Hippocampal formation (tissue), 2 donors: Measurements from ENCODE around the gene FIBCD1.

Experiments used
- DNase-seq, 2 donors: peaks; one replicate each; lab custom pipeline; 2025; lab: John Stamatoyannopoulos, UW

The FIBCD1 gene

DNA sequence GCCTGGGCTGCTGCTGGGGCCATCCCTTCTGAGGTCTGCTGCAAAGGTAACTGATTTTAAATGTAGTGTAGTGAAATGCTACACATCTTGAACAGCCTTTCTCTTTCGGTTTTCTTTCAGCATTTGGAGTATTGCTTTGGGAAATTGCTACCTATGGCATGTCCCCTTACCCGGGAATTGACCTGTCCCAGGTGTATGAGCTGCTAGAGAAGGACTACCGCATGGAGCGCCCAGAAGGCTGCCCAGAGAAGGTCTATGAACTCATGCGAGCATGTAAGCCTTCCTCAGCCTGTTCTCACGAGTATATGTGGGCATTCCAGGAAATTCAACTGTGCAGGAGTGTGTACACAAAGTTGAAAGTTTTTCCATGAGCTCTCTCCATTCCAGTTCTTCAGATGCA lies 60.8 kb downstream of the FIBCD1 start:
- DNase-seq, result no peak

DNA sequence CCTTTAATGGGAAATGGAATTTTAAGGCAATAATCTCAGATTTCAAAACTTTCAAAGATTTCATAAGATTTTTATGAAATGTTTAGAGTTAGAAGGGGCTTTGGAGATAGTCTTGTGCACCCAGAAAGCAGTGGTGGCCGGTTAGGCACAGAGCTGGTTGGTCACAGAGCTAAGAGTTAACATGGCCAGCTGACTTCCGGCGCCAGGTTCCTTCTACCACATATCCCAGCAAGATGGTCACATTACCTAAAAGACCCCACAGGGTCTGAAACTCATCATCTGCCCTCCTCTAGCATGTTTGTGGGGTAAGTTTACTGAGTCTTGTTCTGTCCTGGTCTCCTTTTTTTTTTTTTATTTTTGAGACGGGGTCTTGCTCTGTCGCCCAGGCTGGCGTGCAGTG lies 61.7 kb downstream of the FIBCD1 start:
- DNase-seq, result no peak

DNA sequence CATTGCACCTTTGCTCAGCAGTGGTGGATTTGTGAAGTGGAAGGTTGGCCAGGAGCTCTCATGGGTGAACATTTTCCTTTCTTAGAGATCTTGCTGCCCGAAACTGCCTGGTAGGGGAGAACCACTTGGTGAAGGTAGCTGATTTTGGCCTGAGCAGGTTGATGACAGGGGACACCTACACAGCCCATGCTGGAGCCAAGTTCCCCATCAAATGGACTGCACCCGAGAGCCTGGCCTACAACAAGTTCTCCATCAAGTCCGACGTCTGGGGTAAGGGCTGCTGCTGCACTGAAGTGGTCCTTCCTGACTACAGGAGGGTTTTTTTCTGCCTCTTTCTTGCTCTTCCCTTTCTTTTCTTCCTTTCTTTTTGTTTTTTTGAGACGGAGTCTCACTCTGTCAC lies 64.3 kb downstream of the FIBCD1 start:
- DNase-seq, result no peak

DNA sequence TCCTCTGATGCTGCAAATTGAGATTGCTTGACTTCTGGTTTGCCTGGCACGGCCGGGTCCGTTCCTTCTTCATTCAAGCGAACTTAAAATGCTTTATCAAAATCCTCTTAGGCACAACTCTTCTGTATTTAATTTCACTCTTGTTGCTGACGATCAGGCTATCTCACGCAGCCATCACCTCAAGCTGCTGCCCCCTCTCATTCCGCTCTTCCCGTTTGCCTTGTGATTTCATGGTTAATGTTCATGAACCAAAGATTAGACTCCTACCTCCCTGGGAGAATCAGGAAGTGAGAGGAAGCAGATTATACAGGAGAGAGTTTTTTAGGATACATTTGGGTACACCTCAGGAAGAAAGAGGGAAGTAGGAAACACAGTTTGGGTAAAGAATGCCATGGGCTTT lies 65.1 kb downstream of the FIBCD1 start:
- no peak for DNase-seq

DNA sequence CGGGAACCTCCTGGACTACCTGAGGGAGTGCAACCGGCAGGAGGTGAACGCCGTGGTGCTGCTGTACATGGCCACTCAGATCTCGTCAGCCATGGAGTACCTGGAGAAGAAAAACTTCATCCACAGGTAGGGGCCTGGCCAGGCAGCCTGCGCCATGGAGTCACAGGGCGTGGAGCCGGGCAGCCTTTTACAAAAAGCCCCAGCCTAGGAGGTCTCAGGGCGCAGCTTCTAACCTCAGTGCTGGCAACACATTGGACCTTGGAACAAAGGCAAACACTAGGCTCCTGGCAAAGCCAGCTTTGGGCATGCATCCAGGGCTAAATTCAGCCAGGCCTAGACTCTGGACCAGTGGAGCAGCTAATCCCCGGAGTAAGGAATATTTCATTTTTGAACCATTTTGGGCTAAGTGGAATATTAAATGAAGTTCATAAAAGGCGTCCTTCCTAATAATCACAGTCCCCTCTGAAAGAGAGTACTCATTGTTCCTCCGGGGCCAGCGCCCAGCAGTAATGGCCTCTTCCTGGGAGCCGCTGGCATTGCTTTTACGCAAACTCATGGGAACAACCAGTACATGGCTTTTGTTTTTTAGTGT lies 66.0 kb downstream of the FIBCD1 start:
- DNase-seq, result peak; percentile 56 to 58

DNA sequence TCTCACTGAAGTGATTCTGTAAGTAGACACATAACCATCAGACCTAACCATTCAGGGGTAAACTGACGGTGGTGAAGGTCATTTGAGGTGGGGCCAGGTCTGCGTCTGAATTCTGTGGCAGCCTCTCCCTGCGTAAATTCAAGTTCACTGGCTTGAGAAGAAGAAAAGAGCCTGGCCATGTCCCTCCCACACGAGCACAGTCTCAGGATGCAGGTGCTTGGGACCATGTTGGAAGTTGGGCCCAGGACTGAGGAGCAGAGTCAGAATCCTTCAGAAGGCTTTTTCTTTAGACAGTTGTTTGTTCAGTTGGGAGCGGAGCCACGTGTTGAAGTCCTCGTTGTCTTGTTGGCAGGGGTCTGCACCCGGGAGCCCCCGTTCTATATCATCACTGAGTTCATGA lies 66.5 kb downstream of the FIBCD1 start:
- no peak for DNase-seq

DNA sequence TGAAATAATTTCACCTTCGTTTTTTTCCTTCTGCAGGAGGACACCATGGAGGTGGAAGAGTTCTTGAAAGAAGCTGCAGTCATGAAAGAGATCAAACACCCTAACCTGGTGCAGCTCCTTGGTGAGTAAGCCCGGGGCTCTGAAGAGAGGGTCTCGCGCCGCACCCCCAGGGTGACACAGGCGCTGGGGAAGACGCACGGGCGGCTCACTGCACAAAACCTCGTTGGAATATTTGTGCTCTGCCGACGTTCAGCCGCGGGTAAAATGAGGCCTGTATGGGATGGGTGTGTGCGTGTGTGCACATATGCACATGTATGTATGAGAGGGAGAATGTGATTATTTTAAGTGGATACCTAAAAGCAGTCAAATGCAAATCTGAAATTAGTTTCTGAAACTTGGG lies 67.0 kb downstream of the FIBCD1 start:
- DNase-seq, result no peak

DNA sequence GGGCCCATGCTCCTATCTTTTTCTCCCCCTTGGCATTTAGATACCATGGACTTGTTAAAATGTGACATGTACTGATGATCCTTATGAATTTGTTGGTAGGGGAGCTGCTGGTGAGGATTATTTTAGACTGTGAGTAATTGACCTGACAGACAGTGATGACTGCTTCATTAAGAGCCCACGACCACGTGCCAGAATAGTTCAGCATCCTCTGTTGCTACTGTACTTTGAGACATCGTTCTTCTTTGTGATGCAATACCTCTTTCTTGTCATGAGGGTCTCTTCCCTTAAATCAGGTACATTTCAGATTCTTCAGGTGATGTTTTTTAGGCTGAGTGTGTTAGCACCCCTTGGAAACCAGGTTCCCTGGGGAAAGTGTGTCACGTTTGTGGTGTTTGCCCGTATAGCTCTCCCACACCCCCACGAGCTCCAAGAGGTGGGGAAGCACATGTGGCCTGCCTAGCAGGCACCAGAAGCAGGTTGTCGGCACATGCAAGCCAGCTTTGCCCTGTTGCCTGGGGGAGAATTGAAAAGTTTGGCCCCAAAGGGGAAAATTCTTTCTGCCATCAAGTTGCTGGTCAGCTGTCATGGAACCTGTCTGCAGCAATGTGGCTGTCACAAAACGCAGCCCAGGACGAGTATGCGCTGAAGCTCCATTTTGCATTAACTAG lies 67.5 kb downstream of the FIBCD1 start:
- DNase-seq, result no peak

DNA sequence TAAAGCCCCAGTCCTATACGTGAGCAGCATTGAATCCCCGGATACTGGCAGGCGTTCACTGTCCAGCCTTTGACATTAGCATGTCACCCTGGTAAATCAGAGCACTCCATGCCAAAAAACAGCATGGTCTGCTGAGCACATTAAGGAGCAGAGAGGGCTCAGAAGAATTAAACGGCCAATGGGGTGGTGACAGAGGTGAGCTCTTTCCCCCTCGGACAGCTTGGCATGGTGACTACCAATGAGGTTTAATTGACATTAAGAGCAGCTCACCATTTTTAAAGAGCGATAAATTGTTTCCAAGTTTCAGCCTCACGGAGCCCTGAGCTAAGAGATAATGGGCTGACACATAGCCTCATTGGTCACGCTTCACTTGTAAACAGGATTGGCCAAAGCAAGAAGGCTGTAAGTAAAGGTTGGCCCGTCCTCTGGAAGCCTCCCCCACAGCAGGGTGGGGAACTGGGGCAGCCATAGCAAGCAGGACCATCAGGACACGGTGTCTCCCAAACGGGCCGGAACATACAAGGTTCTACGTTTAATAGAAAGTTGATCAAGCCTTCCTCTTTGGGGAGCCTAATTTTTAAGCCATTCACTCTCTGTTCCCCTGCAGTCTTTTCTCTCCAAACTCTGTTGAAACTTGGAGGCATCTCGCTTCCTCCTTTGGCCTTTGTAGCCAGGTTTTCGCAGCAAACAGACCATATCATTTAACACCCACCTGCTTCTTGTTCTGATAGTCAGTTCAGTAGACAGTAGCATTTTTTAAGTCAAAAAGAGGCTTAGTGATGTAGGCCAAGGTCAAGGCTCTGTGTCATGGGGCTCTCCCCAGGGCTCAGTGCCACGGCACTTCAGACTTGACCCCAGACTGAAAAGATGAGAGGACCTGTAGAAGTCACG lies 68.3 kb downstream of the FIBCD1 start:
- DNase-seq, result no peak

DNA sequence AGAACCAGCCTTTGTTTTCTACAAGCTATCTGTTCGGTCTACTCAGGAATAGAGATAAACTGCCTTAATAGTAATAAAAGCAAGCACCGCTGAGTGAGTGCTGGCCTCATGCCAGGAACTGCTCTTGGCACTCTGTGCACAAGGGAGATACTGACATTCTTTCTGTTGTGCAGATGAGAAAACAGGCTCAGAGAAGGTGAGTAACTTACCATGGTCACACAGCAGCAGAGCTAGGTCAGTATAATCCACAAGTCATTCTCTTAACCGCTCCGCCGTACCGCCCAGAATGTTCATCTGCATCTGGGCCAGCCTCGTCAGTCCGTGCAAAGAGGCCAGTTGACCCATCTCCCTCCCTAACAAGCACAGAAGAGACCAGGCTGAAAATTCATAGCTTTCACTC lies 69.8 kb downstream of the FIBCD1 start:
- DNase-seq, result no peak

DNA sequence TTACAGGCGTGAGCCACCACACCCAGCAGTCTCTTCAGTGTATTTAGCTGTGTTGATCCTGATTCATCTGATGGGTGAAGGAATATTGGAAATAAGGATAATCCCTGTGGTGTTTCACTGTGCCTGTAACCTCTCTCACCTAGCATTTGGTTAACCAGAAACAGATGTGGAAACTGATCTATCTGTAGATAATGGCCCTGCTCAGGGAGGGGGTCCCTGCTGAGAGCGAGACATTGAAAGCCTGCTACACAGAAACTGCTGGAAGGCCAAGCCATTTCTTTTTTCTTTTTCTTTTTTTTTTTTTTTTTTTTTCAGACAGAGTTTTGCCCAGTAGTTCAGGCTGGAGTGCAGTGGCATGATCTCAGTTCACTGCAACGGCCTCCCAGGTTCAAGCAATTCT lies 70.8 kb downstream of the FIBCD1 start:
- DNase-seq, result no peak

DNA sequence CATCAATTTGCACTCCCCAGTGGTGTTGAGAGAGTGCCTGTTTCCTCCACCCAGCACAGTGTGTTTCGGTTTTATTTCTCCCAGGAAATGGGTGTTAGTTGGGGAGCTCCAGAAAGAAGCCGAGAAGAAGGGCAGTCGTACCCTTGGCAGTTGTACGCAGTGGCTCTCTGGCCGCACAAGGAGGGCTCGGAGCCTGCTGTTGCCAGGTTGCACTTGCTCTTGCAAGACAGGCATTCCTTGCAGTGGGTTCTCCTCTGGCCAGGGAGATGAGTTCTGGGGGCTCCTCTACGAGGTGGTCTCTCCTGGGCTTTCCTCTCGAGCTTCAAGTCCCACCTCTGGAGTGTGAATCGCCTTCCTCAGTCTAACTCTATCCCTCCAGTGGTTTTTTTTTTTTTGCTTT lies 71.5 kb downstream of the FIBCD1 start:
- DNase-seq, result no peak

DNA sequence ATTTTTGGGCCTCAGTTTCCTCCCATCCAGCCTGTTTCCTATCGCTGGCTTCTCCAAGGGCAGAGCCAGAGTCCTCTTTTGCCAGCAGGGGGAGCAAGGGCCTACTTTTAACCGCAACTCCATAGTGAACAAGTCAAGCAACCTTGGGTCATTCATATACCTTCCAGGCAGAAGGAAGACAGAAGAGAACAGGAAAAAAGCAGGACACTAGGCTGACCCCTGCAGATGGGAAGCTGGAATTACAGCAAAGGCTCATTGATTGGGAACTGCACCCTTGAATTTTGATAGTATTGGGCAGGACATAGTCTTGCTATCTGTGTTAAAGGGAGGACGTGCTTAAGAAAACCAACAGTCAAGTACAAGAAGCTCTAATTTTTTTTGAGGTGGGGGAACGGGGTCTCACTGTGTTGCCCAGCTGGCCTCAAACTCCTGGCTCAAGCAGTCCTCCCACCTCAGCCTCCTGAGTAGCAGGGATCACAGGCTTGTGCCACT lies 72.5 kb downstream of the FIBCD1 start:
- DNase-seq, result peak; percentile 41 to 60

DNA sequence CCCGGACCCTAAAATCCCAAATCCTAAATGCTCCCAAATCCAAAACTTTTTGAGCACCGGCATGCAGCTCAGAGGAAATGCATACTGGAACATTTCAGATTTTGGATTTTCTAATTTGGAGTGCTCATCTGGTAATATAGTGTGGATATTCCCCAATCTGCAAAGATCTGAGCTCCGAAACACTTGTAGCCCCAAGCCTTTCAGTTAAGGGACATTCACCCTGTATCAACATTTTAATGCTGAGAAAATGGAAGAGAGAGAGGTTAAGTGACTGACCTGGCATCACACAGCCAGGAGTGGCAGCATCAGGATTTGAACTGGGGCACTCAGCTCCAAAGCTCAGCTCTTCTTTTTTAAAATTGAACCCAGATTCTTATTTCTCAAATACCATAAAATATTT lies 73.1 kb downstream of the FIBCD1 start:
- no peak for DNase-seq

DNA sequence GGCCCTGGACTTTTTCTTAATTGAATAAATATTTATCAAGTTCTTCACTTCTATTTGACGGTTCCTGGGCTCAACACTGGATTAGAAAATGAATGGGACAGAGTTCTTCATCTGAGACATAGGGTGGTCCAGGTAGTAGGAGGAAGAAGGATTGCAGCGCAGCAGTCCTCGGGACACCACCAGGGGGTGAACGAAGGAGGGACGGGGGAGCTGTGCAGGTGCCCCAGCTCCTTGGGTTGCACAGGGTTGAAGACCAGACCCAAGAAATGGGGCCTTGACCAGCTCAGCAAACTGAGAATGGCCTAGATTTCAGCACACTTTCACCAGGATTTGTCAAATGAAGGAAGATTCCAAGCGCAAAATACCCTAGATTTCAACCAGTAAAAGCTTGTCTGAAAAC lies 74.5 kb downstream of the FIBCD1 start:
- DNase-seq, result no peak

DNA sequence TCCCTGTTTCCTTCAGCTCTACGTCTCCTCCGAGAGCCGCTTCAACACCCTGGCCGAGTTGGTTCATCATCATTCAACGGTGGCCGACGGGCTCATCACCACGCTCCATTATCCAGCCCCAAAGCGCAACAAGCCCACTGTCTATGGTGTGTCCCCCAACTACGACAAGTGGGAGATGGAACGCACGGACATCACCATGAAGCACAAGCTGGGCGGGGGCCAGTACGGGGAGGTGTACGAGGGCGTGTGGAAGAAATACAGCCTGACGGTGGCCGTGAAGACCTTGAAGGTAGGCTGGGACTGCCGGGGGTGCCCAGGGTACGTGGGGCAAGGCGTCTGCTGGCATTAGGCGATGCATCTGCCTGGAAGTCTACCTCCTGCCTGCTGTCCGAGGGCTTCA lies 76.3 kb downstream of the FIBCD1 start:
- no peak for DNase-seq

DNA sequence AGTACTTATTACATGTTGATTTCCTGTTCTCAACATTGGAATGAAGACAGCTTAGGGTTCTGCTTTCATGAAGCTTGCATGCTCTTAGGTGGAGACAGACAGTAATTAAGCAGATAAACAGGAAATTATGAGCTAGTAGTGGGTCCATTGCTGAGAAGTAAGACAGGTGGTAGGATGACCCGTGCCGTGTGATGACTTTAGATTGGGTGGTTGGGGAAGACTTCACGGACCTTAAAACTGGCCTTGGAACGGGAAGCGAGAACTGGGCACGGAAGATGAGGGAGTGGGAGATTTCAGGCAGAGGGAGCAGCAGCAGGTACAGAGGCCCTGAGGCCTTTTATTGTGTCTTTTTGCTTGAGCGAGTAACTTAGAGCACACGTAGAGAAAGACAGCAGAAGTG lies 76.8 kb downstream of the FIBCD1 start:
- DNase-seq, result no peak

DNA sequence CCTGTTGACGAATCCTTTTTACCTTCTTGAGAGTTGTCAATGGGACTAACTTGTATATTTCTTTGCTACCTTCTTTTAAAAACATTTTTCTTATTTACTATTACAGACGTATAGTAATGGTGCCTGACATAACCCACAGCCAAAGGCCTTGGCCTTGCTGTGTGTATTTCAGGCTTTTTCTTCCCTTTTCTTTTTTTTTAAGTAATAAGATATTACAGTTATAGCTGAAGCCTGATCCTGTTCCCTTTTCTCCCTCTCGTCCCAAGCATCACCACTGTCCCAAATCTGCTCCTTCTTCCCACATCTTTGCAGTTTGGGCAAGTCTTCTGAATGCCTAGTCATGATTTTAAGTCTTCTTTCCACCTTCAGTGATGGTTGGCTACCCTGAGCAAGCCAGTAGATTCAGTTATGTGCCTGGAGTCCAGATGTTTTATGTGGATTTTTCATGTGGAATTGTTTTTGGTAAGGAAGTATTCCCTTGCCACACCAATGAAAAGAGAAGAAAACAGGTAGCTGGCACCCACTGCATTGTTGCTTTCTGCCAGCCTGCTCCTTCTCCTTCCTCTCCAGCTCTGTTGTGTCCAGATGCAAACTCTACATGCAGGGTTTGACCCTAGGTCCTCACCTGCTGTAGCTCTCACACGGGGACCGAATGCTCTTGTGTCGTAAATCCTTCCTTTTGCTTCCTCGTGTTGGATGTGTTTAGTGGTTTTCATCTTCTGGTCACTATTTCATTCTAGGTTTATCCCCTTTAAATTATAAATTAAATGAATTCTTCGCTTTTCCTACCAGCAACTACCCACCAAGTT lies 77.5 kb downstream of the FIBCD1 start:
- DNase-seq, result no peak

DNA sequence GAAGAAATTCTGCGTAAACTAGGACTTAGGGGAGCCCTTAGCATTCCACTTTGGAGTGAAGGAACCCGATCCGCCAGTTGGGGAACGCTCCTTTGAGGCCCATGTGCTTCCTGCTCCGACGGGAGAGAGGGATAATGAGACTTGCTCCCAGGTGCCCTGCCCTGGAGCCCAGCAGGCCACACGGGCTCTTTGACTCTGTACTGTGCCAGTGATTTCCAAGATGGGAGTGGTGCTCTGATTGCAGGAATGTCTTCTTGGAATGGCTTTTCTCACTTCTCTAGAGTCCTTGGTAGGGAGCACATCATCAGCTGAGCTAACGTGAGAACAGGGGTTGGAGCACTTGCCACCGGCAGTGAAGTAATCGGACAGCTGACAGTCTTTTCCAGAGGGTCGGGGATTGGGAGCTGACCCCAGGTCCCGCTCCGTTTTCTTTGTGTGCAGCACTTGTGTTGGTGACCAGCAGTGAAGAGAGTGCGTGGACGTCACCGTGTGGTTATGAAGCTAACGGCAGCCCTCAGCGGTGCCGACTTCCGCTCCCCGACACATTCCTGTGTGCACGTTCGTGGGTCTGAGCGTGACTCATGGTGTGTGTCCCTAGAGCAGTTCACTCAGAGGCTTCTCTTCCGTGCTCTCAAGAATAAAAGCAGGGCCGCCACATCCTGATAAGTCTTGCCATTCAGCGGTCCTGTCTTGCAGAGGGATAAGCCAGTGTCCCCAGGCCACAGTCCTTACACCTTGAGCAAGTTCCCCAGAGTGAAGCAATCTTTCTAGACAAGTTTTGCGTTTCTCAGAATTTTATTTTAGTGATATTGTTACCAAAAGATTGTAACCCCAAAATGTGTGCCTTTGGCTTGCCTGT lies 78.4 kb downstream of the FIBCD1 start:
- no peak for DNase-seq

DNA sequence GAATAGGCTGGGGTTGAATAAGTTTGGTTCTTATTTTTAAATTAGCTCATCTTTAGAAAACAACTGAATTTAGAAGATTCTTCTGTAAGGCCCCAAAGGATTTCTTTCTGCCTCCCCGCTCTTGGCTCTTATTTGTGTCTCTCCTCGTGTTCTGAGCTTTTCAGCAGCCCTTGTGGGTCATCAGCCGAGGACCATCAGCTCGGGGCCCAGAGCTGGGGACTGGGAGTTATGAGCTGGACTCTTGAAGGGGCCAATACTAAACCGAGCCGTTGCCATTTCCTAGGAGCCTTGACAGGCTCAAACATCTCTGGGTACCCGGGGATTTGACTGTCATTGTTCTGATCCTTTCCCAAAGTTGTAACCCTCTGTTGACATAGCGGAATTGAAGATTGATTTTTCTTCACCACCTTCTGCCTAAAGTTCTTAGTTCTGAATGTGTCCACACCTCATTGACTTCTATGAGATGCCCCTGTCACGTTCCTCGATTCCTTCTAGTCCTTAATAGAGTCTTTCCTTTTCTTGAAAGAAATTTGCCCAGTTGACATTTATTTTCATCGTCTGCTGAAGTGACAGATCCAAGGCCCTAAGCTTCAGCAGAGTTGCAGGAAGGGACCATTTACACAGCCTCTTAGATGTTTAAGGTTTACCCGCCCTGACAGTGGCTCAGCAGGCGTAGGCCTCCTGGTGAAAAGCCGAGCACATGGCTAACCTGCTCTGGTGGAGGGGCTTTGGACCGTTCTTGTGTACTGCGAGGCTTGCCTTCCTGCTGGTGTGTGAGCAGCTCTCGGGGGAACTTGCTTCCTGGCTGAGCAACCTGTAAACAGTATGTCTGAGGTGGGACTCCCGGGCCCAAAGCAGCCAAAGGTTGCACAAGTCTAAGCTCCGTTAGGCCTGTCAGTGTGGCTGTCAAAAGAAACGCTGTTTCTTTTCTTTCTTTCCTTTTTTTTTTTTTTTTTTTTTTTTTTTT lies 80.0 kb downstream of the FIBCD1 start:
- no peak for DNase-seq
